K562 (cell line): ENCODE measurements around the gene DNALI1. TPM values are rescaled to one million over a fixed set of nuclear protein-coding genes. Genes with fewer than 3 reads are reported as not detected.

Experiments used
- CHD1 ChIP-seq: fragments of 200-600 bp; sonication (generic); IDR thresholded peaks from one replicate; pipeline ENCODE4 v1.6.1; 2012; ENCODE audit warnings: mild to moderate bottlenecking, moderate library complexity, low read length, inconsistent platforms
- CHD2 ChIP-seq: IDR thresholded peaks from 2 replicates; pipeline ENCODE4 v1.6.1; 2011; ENCODE audit warnings: low read depth, low read length
- ETV1 ChIP-seq: fragments of 450-650 bp; conservative IDR thresholded peaks from 2 replicates; pipeline ENCODE4 v1.6.1; 2016; ENCODE audit warnings: missing genetic modification characterization, control low read depth, low read depth, missing compliant biosample characterization
- GABPB1 ChIP-seq: sonication (generic); formaldehyde crosslinking; IDR thresholded peaks from 2 replicates; pipeline ENCODE4 v1.8.0; 2022; ENCODE audit warnings: mild to moderate bottlenecking, missing genetic modification reagents
- HDAC1 ChIP-seq, 2 experiments: fragments of 450-650 bp; IDR thresholded peaks; 2 replicates each; pipeline ENCODE4 v1.6.1; 2016 to 2017; ENCODE audit warnings: inconsistent platforms in 1 of 2, mild to moderate bottlenecking in 1 of 2, moderate library complexity in 1 of 2
- HEY1 ChIP-seq: fragments of 250-450 bp; sonication (Bioruptor Pico); IDR thresholded peaks from 2 replicates; pipeline ENCODE4 v1.5.0; 2020; ENCODE audit warnings: mild to moderate bottlenecking, moderate library complexity, borderline replicate concordance
- HOXB6 ChIP-seq: fragments of 250-450 bp; sonication (Bioruptor Pico); IDR thresholded peaks from 2 replicates; pipeline ENCODE4 v1.5.1; 2022; ENCODE audit warnings: mild to moderate bottlenecking, borderline replicate concordance
- JUNB ChIP-seq: fragments of 450-650 bp; formaldehyde crosslinking; conservative IDR thresholded peaks from 2 replicates; pipeline ENCODE4 v1.4.0; 2020; ENCODE audit warnings: mild to moderate bottlenecking
- MTA3 ChIP-seq: fragments of 450-650 bp; formaldehyde crosslinking; IDR thresholded peaks from 2 replicates; pipeline ENCODE4 v1.6.1; 2017; ENCODE audit warnings: mild to moderate bottlenecking, borderline replicate concordance
- NCOA4 ChIP-seq: fragments of 450-650 bp; IDR thresholded peaks from 2 replicates; pipeline ENCODE4 v1.6.1; 2018; ENCODE audit warnings: mild to moderate bottlenecking; ENCODE audit not compliant: partially characterized antibody
- PML ChIP-seq: IDR thresholded peaks from 2 replicates; pipeline ENCODE4 v1.6.1; 2012; ENCODE audit warnings: low read length, inconsistent platforms
- SNRNP70 ChIP-seq: fragments of 200-400 bp; formaldehyde crosslinking; optimal IDR thresholded peaks from 2 replicates; pipeline ENCODE3; 2017; ENCODE audit warnings: low read depth, low read length
- STAG1 ChIP-seq: sonication (generic); formaldehyde crosslinking; IDR thresholded peaks from 2 replicates; pipeline ENCODE4 v1.5.0; 2020; ENCODE audit warnings: missing genetic modification reagents, borderline replicate concordance
- STAT5A ChIP-seq: IDR thresholded peaks from 2 replicates; pipeline ENCODE4 v1.6.1; 2012; ENCODE audit warnings: low read length, inconsistent platforms, borderline replicate concordance
- ZC3H11A ChIP-seq: IDR thresholded peaks from 2 replicates; pipeline ENCODE4 v1.6.1; 2012; ENCODE audit warnings: low read depth, low read length, improper control_type of control experiment
- ZNF75A ChIP-seq: fragments of 450-650 bp; formaldehyde crosslinking; IDR thresholded peaks from 2 replicates; pipeline ENCODE4 v1.4.0; 2020; ENCODE audit warnings: mild to moderate bottlenecking
- polyA plus RNA-seq, 8 experiments: library from polyadenylated mRNA; depleted of rRNA in 4 of 8; stranded (reverse) in 5 of 8; unstranded in 3 of 8; fragments of >200 nt; fragmentation: Nextera tagmentation in 2 of 8; fragmentation: Illumina TruSeq in 1 of 8; extraction: Ambion mirVana in 2 of 8; extraction: Trizol in 1 of 8; gene quantifications; 2 replicates each; pipeline versions ENCODE4 v1.2.1 to v1.2.3, GENCODE V29; 2011 to 2014; ENCODE audit warnings: inconsistent platforms in 1 of 8, missing spikeins in 1 of 8
- total RNA-seq, 7 experiments: library from RNA; depleted of rRNA in 6 of 7; stranded (reverse); fragments of >200 nt in 6 of 7; fragmentation: Illumina TruSeq in 2 of 7; extraction: Trizol in 2 of 7; gene quantifications; 2 replicates each; pipeline versions ENCODE4 v1.2.1 to v1.2.3, GENCODE V29; 2011 to 2021; ENCODE audit warnings: low replicate concordance in 1 of 7
- TF ChIP-seq, protein P1 (sequence below): fragments of 450-650 bp; IDR thresholded peaks from 2 replicates; pipeline ENCODE4 v1.6.1; 2017; ENCODE audit warnings: mild to moderate bottlenecking, moderate library complexity
- TF ChIP-seq, protein P2 (sequence below): fragments of 450-650 bp; formaldehyde crosslinking; IDR thresholded peaks from 2 replicates; pipeline ENCODE4 v1.4.0; 2020; ENCODE audit warnings: mild to moderate bottlenecking, moderate library complexity
- TF ChIP-seq, protein P3 (sequence below): fragments of 450-650 bp; IDR thresholded peaks from 2 replicates; pipeline ENCODE4 v1.6.1; 2018; ENCODE audit not compliant: partially characterized antibody
- TF ChIP-seq, protein P4 (sequence below): sonication (generic); formaldehyde crosslinking; IDR thresholded peaks from 2 replicates; pipeline ENCODE4 v1.9.0; 2022; ENCODE audit warnings: mild to moderate bottlenecking, missing genetic modification reagents
- TF ChIP-seq, protein P5 (sequence below): fragments of 450-650 bp; IDR thresholded peaks from 2 replicates; pipeline ENCODE4 v1.6.1; 2018; ENCODE audit warnings: mild to moderate bottlenecking, low read depth; ENCODE audit not compliant: partially characterized antibody

The DNALI1 gene
- total and polyA plus RNA-seq, 9 of the 15 experiments (the other 6 are each of a cell fraction or from before 2014, with no cell fraction given) = 0.87 to 5.6 (median 1.2) TPM

DNA sequence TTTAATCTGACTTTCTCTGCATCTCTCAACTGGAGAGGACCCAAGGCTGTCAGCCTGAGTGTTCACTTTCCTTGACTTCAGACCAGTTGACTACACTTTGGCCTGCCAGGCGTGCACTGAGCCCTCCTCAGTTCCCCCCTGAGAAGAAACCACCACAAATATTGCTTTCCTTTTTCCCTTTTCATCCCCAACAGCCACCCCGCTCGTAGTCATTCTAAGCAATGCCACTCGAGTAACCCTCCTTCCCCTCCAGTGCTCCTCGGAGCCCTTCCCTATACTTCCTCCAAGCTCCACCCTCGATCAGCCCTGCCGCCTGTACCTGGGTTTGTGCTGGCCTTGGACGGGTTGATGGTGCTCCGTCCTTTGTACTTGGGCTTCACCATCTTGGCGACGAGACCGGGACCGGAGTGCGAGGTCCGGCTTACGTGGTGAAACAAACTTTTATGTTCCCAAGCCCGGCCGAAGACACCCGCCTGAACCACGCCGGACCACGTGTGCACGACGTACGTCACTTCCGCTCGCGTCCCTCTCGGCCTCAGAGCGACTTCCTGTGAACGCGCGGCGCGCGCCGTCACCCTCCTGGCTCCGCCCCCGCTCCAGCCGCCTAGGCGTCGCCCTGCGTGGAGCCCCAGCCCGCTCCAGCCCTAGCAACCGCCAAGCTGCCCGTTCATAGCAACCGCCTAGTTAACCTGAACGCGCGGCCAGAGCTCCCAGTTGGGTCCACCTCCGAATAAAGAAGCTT lies 38.9 kb downstream of the DNALI1 start, which contains the start of gene GNL2 (continued):
- TF ChIP-seq, protein P1, sequence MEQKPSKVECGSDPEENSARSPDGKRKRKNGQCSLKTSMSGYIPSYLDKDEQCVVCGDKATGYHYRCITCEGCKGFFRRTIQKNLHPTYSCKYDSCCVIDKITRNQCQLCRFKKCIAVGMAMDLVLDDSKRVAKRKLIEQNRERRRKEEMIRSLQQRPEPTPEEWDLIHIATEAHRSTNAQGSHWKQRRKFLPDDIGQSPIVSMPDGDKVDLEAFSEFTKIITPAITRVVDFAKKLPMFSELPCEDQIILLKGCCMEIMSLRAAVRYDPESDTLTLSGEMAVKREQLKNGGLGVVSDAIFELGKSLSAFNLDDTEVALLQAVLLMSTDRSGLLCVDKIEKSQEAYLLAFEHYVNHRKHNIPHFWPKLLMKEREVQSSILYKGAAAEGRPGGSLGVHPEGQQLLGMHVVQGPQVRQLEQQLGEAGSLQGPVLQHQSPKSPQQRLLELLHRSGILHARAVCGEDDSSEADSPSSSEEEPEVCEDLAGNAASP = no peak
- TF ChIP-seq JUNB (CRISPR knock-in tag) = no peak
- peak; percentile 90 to 100; a peak in 3 of 4 replicates for TF ChIP-seq HDAC1 (IDR thresholded peaks at IDR 0.05)
- no peak for TF ChIP-seq NCOA4
- no peak for TF ChIP-seq CHD2
- peak; percentile 98 for TF ChIP-seq GABPB1 (CRISPR knock-in tag)
- TF ChIP-seq, protein P2, sequence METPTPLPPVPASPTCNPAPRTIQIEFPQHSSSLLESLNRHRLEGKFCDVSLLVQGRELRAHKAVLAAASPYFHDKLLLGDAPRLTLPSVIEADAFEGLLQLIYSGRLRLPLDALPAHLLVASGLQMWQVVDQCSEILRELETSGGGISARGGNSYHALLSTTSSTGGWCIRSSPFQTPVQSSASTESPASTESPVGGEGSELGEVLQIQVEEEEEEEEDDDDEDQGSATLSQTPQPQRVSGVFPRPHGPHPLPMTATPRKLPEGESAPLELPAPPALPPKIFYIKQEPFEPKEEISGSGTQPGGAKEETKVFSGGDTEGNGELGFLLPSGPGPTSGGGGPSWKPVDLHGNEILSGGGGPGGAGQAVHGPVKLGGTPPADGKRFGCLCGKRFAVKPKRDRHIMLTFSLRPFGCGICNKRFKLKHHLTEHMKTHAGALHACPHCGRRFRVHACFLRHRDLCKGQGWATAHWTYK (CRISPR knock-in tag) = 0 out of 2 replicates have a peak, but pooled peaks have one; percentile 63
- TF ChIP-seq HOXB6 (CRISPR knock-in tag) = no peak
- TF ChIP-seq ZNF75A = no peak
- TF ChIP-seq STAT5A = no peak
- TF ChIP-seq SNRNP70 = no peak
- peak; percentile 23 for TF ChIP-seq CHD1
- no peak for TF ChIP-seq HEY1 (CRISPR knock-in tag)
- TF ChIP-seq MTA3 = peak; percentile 66; the same call in 1 of the 2 replicates
- TF ChIP-seq STAG1 (CRISPR knock-in tag) = no peak
- no peak for TF ChIP-seq ZC3H11A
- TF ChIP-seq, protein P3, sequence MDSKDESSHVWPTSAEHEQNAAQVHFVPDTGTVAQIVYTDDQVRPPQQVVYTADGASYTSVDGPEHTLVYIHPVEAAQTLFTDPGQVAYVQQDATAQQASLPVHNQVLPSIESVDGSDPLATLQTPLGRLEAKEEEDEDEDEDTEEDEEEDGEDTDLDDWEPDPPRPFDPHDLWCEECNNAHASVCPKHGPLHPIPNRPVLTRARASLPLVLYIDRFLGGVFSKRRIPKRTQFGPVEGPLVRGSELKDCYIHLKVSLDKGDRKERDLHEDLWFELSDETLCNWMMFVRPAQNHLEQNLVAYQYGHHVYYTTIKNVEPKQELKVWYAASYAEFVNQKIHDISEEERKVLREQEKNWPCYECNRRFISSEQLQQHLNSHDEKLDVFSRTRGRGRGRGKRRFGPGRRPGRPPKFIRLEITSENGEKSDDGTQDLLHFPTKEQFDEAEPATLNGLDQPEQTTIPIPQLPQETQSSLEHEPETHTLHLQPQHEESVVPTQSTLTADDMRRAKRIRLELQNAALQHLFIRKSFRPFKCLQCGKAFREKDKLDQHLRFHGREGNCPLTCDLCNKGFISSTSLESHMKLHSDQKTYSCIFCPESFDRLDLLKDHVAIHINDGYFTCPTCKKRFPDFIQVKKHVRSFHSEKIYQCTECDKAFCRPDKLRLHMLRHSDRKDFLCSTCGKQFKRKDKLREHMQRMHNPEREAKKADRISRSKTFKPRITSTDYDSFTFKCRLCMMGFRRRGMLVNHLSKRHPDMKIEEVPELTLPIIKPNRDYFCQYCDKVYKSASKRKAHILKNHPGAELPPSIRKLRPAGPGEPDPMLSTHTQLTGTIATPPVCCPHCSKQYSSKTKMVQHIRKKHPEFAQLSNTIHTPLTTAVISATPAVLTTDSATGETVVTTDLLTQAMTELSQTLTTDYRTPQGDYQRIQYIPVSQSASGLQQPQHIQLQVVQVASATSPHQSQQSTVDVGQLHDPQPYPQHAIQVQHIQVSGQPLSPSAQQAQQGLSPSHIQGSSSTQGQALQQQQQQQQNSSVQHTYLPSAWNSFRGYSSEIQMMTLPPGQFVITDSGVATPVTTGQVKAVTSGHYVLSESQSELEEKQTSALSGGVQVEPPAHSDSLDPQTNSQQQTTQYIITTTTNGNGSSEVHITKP = no peak
- peak; percentile 78 for TF ChIP-seq PML
- TF ChIP-seq, protein P4, sequence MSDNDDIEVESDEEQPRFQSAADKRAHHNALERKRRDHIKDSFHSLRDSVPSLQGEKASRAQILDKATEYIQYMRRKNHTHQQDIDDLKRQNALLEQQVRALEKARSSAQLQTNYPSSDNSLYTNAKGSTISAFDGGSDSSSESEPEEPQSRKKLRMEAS = peak; percentile 97
- TF ChIP-seq, protein P5, sequence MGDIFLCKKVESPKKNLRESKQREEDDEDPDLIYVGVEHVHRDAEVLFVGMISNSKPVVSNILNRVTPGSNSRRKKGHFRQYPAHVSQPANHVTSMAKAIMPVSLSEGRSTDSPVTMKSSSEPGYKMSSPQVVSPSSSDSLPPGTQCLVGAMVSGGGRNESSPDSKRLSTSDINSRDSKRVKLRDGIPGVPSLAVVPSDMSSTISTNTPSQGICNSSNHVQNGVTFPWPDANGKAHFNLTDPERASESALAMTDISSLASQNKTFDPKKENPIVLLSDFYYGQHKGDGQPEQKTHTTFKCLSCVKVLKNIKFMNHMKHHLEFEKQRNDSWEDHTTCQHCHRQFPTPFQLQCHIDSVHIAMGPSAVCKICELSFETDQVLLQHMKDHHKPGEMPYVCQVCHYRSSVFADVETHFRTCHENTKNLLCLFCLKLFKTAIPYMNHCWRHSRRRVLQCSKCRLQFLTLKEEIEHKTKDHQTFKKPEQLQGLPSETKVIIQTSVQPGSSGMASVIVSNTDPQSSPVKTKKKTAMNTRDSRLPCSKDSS = peak; percentile 11
- TF ChIP-seq ETV1 (tag) = peak; percentile 82
